GM19395 (cell line): ENCODE data around the gene SORT1.
"Not testable (repeated sequence)": the region's sequence is repeated elsewhere in the genome, so short reads cannot be mapped to it uniquely, and the experiment has no call there.

ENCODE experiments used
- ATAC-seq: cut with Tn5 transposase; IDR thresholded peaks from one replicate; pipeline ENCODE4 v1.9.1; 2021; ENCODE audit warnings: mild to moderate bottlenecking, moderate library complexity; ENCODE audit not compliant: unreplicated experiment

Gene SORT1

GRCh38 chr1:109397581-109398342 lies at the start of gene SORT1:
Gene SORT1 (minus strand): TSS chr1:109397918. CDS start chr1:109397892, 26 bp downstream.
- ATAC-seq, result peak; percentile 78

- not testable (repeated sequence) for ATAC-seq
Measured at GRCh38 chr1:109445949-109446695, 48.4 kb upstream of the SORT1 start.

GRCh38 chr1:109444346-109444745 lies 46.6 kb upstream of the SORT1 start:
- ATAC-seq, result no peak

GRCh38 chr1:109443476-109443875 lies 45.8 kb upstream of the SORT1 start:
- ATAC-seq, result no peak

GRCh38 chr1:109441069-109441468 lies 43.4 kb upstream of the SORT1 start:
- ATAC-seq, result no peak

- ATAC-seq, result no peak
Measured at GRCh38 chr1:109438798-109439297, 41.1 kb upstream of the SORT1 start.

- ATAC-seq, result no peak
Measured at GRCh38 chr1:109434484-109434883, 36.8 kb upstream of the SORT1 start.

- ATAC-seq, result no peak
Measured at GRCh38 chr1:109433322-109433721, 35.6 kb upstream of the SORT1 start.

- no peak for ATAC-seq
Measured at GRCh38 chr1:109432336-109432735, 34.6 kb upstream of the SORT1 start.

GRCh38 chr1:109427171-109427467 lies 29.4 kb upstream of the SORT1 start:
- no peak for ATAC-seq

- ATAC-seq, result peak; percentile 97
Measured at GRCh38 chr1:109426281-109427170, 28.8 kb upstream of the SORT1 start, which contains the start of gene PSMA5. Gene PSMA5 (minus strand): TSS chr1:109426448. CDS start chr1:109426330, 118 bp downstream.

GRCh38 chr1:109425391-109426280 lies 27.9 kb upstream of the SORT1 start:
- ATAC-seq, result peak; percentile 29

- ATAC-seq, result no peak
Measured at GRCh38 chr1:109423498-109423897, 25.8 kb upstream of the SORT1 start.

- ATAC-seq, result no peak
Measured at GRCh38 chr1:109412551-109412950, 14.8 kb upstream of the SORT1 start.

- ATAC-seq, result no peak
Measured at GRCh38 chr1:109404838-109405237, 7.1 kb upstream of the SORT1 start.

GRCh38 chr1:109402025-109402424 lies 4.3 kb upstream of the SORT1 start:
- ATAC-seq, result no peak

- ATAC-seq, result no peak
Measured at GRCh38 chr1:109400035-109400655, 2.4 kb upstream of the SORT1 start.

GRCh38 chr1:109399326-109399957 lies 1.7 kb upstream of the SORT1 start:
- ATAC-seq, result no peak
